CD4-positive, alpha-beta T cell treated with Interleukin-15 for 1 hour (primary cell): ENCODE data around the gene MYNN.

ENCODE experiments used
- DNase-seq: peaks from one replicate; pipeline ENCODE4 v3.0.0-alpha.2; 2020

Gene MYNN

GRCh38 chr3:169780742-169781141 lies 7.5 kb downstream of the MYNN start:
- no peak for DNase-seq

- DNase-seq = no peak
Observed at GRCh38 chr3:169781209-169781855, 8.1 kb downstream of the MYNN start.

GRCh38 chr3:169787120-169787519 lies 13.9 kb downstream of the MYNN start:
- no peak for DNase-seq

- no peak for DNase-seq
Observed at GRCh38 chr3:169787791-169788190, 14.6 kb downstream of the MYNN start.

- DNase-seq = no peak
Observed at GRCh38 chr3:169790219-169790618, 17.0 kb downstream of the MYNN start.

GRCh38 chr3:169790687-169791429 lies 17.7 kb downstream of the MYNN start:
- no peak for DNase-seq

GRCh38 chr3:169792359-169792758 lies 19.2 kb downstream of the MYNN start:
- no peak for DNase-seq

- DNase-seq = no peak
Observed at GRCh38 chr3:169804681-169805080, 31.5 kb downstream of the MYNN start.

GRCh38 chr3:169809230-169809795 lies 36.1 kb downstream of the MYNN start:
- no peak for DNase-seq

- DNase-seq = no peak
Observed at GRCh38 chr3:169811631-169812331, 38.6 kb downstream of the MYNN start.

GRCh38 chr3:169812332-169813235 lies 39.4 kb downstream of the MYNN start, which contains the start of the genes LRRC34 and LRRIQ4:
LRRC34 (minus strand) TSS chr3:169812904; CDS start chr3:169812548, 356 bp downstream.
LRRIQ4 (plus strand) TSS chr3:169812870; CDS start chr3:169821922, 9,052 bp downstream.
- peak; percentile 73 for DNase-seq

GRCh38 chr3:169813278-169813677 lies 40.1 kb downstream of the MYNN start:
- DNase-seq = no peak

GRCh38 chr3:169813757-169814517 lies 40.7 kb downstream of the MYNN start:
- DNase-seq = peak; percentile 86

GRCh38 chr3:169815590-169816150 lies 42.5 kb downstream of the MYNN start:
- DNase-seq = no peak

- no peak for DNase-seq
Observed at GRCh38 chr3:169818316-169818715, 45.1 kb downstream of the MYNN start.

GRCh38 chr3:169822091-169822490 lies 48.9 kb downstream of the MYNN start:
- no peak for DNase-seq

GRCh38 chr3:169822540-169822939 lies 49.3 kb downstream of the MYNN start:
- DNase-seq = no peak

- no peak for DNase-seq
Observed at GRCh38 chr3:169822983-169823382, 49.8 kb downstream of the MYNN start.

GRCh38 chr3:169825316-169825715 lies 52.1 kb downstream of the MYNN start:
- DNase-seq = no peak

GRCh38 chr3:169827712-169828111 lies 54.5 kb downstream of the MYNN start:
- no peak for DNase-seq

GRCh38 chr3:169835533-169835932 lies 62.3 kb downstream of the MYNN start:
- DNase-seq = no peak
